Mesenchymal stem cell (in vitro differentiated cells and primary cell): Measurements from ENCODE around the gene CTLA4.

Experiments
- DNase-seq: peaks from one replicate; pipeline ENCODE4 v3.0.0-alpha.2; 2013
- H2AFZ ChIP-seq: one replicate; pipeline ENCODE4 v1.6.1; 2013; ENCODE audit warnings: low read depth, mild to moderate bottlenecking, control low read depth, inconsistent platforms, low read length, moderate library complexity
- H2AK5ac ChIP-seq: 2 replicates; pipeline ENCODE4 v1.6.1; 2013; ENCODE audit warnings: low read length, moderate library complexity, mild to moderate bottlenecking, inconsistent platforms; ENCODE audit not compliant: severe bottlenecking
- H2BK120ac ChIP-seq: one replicate; pipeline ENCODE4 v1.6.1; 2013; ENCODE audit warnings: low read depth, mild to moderate bottlenecking, inconsistent platforms, low read length, moderate library complexity
- H2BK12ac ChIP-seq, 2 experiments: one replicate each; pipeline ENCODE4 v1.6.1; 2013; ENCODE audit warnings: inconsistent platforms in 2 of 2, low read length in 2 of 2, mild to moderate bottlenecking in 2 of 2, moderate library complexity in 2 of 2, control low read depth in 1 of 2
- H2BK15ac ChIP-seq: one replicate; pipeline ENCODE4 v1.6.1; 2013; ENCODE audit warnings: mild to moderate bottlenecking, low read depth, inconsistent platforms; ENCODE audit not compliant: poor library complexity, severe bottlenecking
- H2BK5ac ChIP-seq: 2 replicates; pipeline ENCODE4 v1.6.1; 2013; ENCODE audit warnings: low read depth, mild to moderate bottlenecking, low read length, control low read depth, inconsistent platforms; ENCODE audit not compliant: poor library complexity, severe bottlenecking
- H3K14ac ChIP-seq, 2 experiments: one replicate each; pipeline ENCODE4 v1.6.1; 2013; ENCODE audit warnings: inconsistent platforms in 2 of 2, low read length in 2 of 2, control low read depth in 1 of 2, mild to moderate bottlenecking in 1 of 2, moderate library complexity in 1 of 2
- H3K18ac ChIP-seq, 2 experiments: one replicate each; pipeline ENCODE4 v1.6.1; 2013; ENCODE audit warnings: inconsistent platforms in 2 of 2, low read length in 2 of 2, control low read depth in 1 of 2, low read depth in 1 of 2, mild to moderate bottlenecking in 1 of 2
- H3K23ac ChIP-seq, 2 experiments: one replicate each; pipeline ENCODE4 v1.6.1; 2013; ENCODE audit warnings: inconsistent platforms in 2 of 2, low read length in 2 of 2, mild to moderate bottlenecking in 2 of 2, moderate library complexity in 2 of 2, control low read depth in 1 of 2
- H3K27ac ChIP-seq: 2 replicates; pipeline ENCODE4 v1.5.1; 2013; ENCODE audit warnings: mild to moderate bottlenecking, moderate library complexity, low read length, control low read depth, inconsistent platforms; ENCODE audit not compliant: poor library complexity, severe bottlenecking
- H3K27me3 ChIP-seq, 2 experiments: 2 replicates each; pipeline versions ENCODE4 v1.6.1 to v1.7.0; 2013; ENCODE audit warnings: low read length in 2 of 2, mild to moderate bottlenecking in 2 of 2, moderate library complexity in 2 of 2, control low read depth in 1 of 2, inconsistent platforms in 1 of 2; ENCODE audit not compliant: control insufficient read depth in 1 of 2, insufficient read depth in 1 of 2
- H3K36me3 ChIP-seq, 2 experiments: 2 replicates each; pipeline versions ENCODE4 v1.6.1 to v1.7.0; 2013; ENCODE audit warnings: low read length in 2 of 2, control low read depth in 1 of 2, inconsistent platforms in 1 of 2, low read depth in 1 of 2, mild to moderate bottlenecking in 1 of 2; ENCODE audit not compliant: insufficient read depth in 2 of 2, control insufficient read depth in 1 of 2
- H3K4ac ChIP-seq, 2 experiments: one replicate each; pipeline ENCODE4 v1.6.1; 2013; ENCODE audit warnings: inconsistent platforms in 2 of 2, low read length in 2 of 2, mild to moderate bottlenecking in 2 of 2, moderate library complexity in 2 of 2, control low read depth in 1 of 2, low read depth in 1 of 2
- H3K4me1 ChIP-seq: 2 replicates; pipeline ENCODE4 v1.6.1; 2013; ENCODE audit warnings: low read depth, low read length, control low read depth; ENCODE audit not compliant: control insufficient read depth, insufficient read depth
- H3K4me2 ChIP-seq: 2 replicates; pipeline ENCODE4 v1.6.1; 2013; ENCODE audit warnings: low read length, mild to moderate bottlenecking, inconsistent platforms; ENCODE audit not compliant: poor library complexity, severe bottlenecking
- H3K4me3 ChIP-seq, 2 experiments: 2 replicates each; pipeline versions ENCODE4 v1.5.1 to v1.7.0; 2013; ENCODE audit warnings: low read length in 2 of 2, mild to moderate bottlenecking in 2 of 2, control low read depth in 1 of 2, low read depth in 1 of 2; ENCODE audit not compliant: insufficient read depth in 1 of 2
- H3K79me1 ChIP-seq: replicated peaks from 2 replicates; pipeline ENCODE4 v1.6.1; 2013; ENCODE audit warnings: mild to moderate bottlenecking, control low read depth, low read length, inconsistent platforms; ENCODE audit not compliant: poor library complexity, severe bottlenecking
- H3K9ac ChIP-seq: 2 replicates; pipeline ENCODE4 v1.7.0; 2013; ENCODE audit warnings: mild to moderate bottlenecking, low read length, moderate library complexity
- H3K9me3 ChIP-seq: 2 replicates; pipeline ENCODE4 v1.7.0; 2013; ENCODE audit warnings: mild to moderate bottlenecking, low read length; ENCODE audit not compliant: control insufficient read depth
- H4K8ac ChIP-seq: one replicate; pipeline ENCODE4 v1.6.1; 2013; ENCODE audit warnings: inconsistent platforms, mild to moderate bottlenecking, low read length, moderate library complexity
- H4K91ac ChIP-seq: one replicate; pipeline ENCODE4 v1.6.1; 2013; ENCODE audit warnings: mild to moderate bottlenecking, low read length, inconsistent platforms
- WGBS: methylation state at CpG from one replicate; pipeline ENCODE4 v1.1.7; 2013; ENCODE audit warnings: mixed read lengths; 5-methylcytosine and 5-hydroxymethylcytosine counted together

Gene CTLA4

DNA sequence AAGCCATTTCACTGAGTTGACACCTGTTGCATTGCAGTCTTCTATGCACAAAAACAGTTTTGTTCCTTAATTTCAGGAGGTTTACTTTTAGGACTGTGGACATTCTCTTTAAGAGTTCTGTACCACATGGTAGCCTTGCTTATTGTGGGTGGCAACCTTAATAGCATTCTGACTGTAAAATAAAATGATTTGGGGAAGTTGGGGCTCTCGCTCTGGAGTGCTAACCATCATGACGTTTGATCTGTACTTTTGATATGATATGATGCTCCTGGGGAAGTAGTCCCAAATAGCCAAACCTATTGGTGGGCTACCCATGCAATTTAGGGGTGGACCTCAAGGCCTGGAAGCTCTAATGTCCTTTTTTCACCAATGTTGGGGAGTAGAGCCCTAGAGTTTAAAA lies 3.4 kb downstream of the CTLA4 start:
- H3K79me1 ChIP-seq, result no peaks in the 10 kb centered on the region
- no peak overlapping the region for H3K23ac ChIP-seq
- no peak overlapping the region for H3K18ac ChIP-seq
- H3K4me2 ChIP-seq, result no peak overlapping the region
- 70% methylated on average over 2 of the region's 2 CpGs for WGBS
- H3K4me3 ChIP-seq, result no peak overlapping the region
- H3K27me3 ChIP-seq, result peaks cover 29 to 30% of the 10 kb centered on the region in 2 experiments
- H2AK5ac ChIP-seq, result no peak overlapping the region
- no peak overlapping the region for H3K4ac ChIP-seq
- no peak overlapping the region for H2BK120ac ChIP-seq
- DNase-seq, result no peak
- no peaks in the 10 kb centered on the region for H3K36me3 ChIP-seq
- H3K9ac ChIP-seq, result no peak overlapping the region
- H2AFZ ChIP-seq, result no peak overlapping the region
- no peak overlapping the region for H4K91ac ChIP-seq
- H2BK15ac ChIP-seq, result no peak overlapping the region
- no peaks in the 10 kb centered on the region for H3K9me3 ChIP-seq
- H3K27ac ChIP-seq, result no peak overlapping the region
- H2BK12ac ChIP-seq, result no peak overlapping the region
- no peak overlapping the region for H2BK5ac ChIP-seq
- no peaks in the 10 kb centered on the region for H3K4me1 ChIP-seq
- H4K8ac ChIP-seq, result no peak overlapping the region
- H3K14ac ChIP-seq, result no peak overlapping the region

DNA sequence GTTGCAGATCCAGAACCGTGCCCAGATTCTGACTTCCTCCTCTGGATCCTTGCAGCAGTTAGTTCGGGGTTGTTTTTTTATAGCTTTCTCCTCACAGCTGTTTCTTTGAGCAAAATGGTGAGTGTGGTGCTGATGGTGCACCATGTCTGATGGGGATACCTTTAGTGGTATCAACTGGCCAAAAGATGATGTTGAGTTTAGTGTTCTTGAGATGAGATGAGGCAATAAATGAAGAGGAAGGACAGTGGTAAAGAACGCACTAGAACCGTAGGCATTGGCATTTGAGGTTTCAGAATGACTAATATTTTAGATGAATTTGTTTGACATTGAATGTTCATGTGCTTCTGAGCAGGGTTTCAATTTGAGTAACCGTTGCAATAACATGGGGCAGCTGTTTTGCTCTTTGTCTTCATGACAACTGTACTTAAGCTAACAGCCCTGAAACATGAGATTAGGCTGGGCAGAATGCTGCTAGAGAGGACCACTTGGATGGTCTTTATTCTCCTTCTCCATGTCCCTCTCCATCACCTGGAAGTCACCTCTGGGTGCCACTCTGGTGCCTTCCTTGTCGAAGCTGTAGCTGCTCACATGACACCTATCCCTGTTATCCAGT lies 3.9 kb downstream of the CTLA4 start:
- no peak overlapping the region for H3K27ac ChIP-seq
- H2BK120ac ChIP-seq, result no peak overlapping the region
- H3K9me3 ChIP-seq, result no peaks in the 10 kb centered on the region

DNA sequence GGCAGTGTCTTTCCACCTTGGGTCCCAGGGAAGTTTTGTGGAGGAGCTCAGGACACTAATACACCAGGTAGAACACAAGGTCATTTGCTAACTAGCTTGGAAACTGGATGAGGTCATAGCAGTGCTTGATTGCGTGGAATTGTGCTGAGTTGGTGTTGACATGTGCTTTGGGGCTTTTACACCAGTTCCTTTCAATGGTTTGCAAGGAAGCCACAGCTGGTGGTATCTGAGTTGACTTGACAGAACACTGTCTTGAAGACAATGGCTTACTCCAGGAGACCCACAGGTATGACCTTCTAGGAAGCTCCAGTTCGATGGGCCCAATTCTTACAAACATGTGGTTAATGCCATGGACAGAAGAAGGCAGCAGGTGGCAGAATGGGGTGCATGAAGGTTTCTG lies 5.9 kb downstream of the CTLA4 start:
- Histone ChIP-seq H3K4ac (no peak overlapping the region), H2BK5ac (no peak overlapping the region), H4K8ac (no peak overlapping the region), H3K9ac (no peak overlapping the region), H3K4me3 (no peak overlapping the region), H3K23ac (no peak overlapping the region), H3K27me3 (peaks cover 17 to 26% of the 10 kb centered on the region in 2 experiments), H2BK12ac (no peak overlapping the region), H2AK5ac (no peak overlapping the region), H3K4me2 (no peak overlapping the region), H3K36me3 (no peaks in the 10 kb centered on the region), H4K91ac (no peak overlapping the region), H3K9me3 (no peaks in the 10 kb centered on the region), H3K27ac (no peak overlapping the region), H3K18ac (no peak overlapping the region), H3K4me1 (no peaks in the 10 kb centered on the region), H2AFZ (no peak overlapping the region), H3K79me1 (no peaks in the 10 kb centered on the region), H3K14ac (no peak overlapping the region), H2BK15ac (no peak overlapping the region), H2BK120ac (no peak overlapping the region)
- 83% methylated on average over 2 of the region's 2 CpGs for WGBS
- DNase-seq, result no peak

More for the DNA sequence above, 3.9 kb downstream of the CTLA4 start:
- H2AK5ac ChIP-seq, result no peak overlapping the region
- no peak for DNase-seq
- no peak overlapping the region for H3K14ac ChIP-seq
- H2AFZ ChIP-seq, result no peak overlapping the region
- no peak overlapping the region for H4K91ac ChIP-seq
- peaks cover 26 to 29% of the 10 kb centered on the region in 2 experiments for H3K27me3 ChIP-seq
- no peak overlapping the region for H3K9ac ChIP-seq
- H3K4me2 ChIP-seq, result no peak overlapping the region
- H2BK5ac ChIP-seq, result no peak overlapping the region
- H3K79me1 ChIP-seq, result no peaks in the 10 kb centered on the region
- H3K4me1 ChIP-seq, result no peaks in the 10 kb centered on the region
- no peak overlapping the region for H2BK15ac ChIP-seq
- no peak overlapping the region for H3K18ac ChIP-seq
- H2BK12ac ChIP-seq, result no peak overlapping the region
- no peaks in the 10 kb centered on the region for H3K36me3 ChIP-seq
- WGBS, result 77% methylated on average over 6 of the region's 6 CpGs
- H4K8ac ChIP-seq, result no peak overlapping the region
- H3K4me3 ChIP-seq, result no peak overlapping the region
- H3K4ac ChIP-seq, result no peak overlapping the region
- H3K23ac ChIP-seq, result no peak overlapping the region

DNA sequence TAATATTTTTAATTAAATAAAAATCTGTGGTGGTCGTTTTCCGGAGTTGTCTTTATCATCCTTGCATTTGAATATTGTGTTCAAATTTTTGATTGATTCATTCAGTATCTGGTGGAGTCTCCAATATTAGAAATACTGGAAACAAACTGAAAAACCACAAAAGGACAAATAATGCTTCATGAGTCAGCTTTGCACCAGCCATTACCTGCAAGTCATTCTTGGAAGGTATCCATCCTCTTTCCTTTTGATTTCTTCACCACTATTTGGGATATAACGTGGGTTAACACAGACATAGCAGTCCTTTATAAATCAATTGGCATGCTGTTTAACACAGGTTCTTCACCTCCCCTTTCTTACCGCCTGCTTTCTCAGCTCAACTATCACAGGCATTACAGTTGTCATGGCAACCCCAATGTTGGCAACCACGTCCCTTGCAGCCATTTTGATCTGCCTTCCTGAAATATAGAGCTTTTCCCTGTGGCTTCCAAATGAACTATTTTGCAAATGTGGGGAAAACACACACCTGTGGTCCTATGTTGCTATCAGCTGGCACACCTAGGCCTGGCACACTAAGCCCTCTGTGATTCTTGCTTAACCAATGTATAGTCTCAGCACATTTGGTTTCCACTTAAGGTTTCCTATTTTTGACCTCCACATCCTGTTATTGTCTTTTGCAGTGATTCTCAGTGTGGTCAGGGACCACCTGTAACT lies 6.5 kb downstream of the CTLA4 start:
- H4K91ac ChIP-seq, result no peak overlapping the region
- no peak overlapping the region for H2BK120ac ChIP-seq
- no peak overlapping the region for H3K27ac ChIP-seq
- no peak overlapping the region for H2AK5ac ChIP-seq
- no peak overlapping the region for H3K4ac ChIP-seq
- H3K79me1 ChIP-seq, result no peaks in the 10 kb centered on the region
- H3K4me3 ChIP-seq, result no peak overlapping the region
- no peak overlapping the region for H2AFZ ChIP-seq
- peaks cover 17 to 28% of the 10 kb centered on the region in 2 experiments for H3K27me3 ChIP-seq
- no peak overlapping the region for H2BK5ac ChIP-seq
- H3K14ac ChIP-seq, result no peak overlapping the region
- no peak overlapping the region for H2BK12ac ChIP-seq
- H3K4me1 ChIP-seq, result no peaks in the 10 kb centered on the region
- no peak overlapping the region for H3K23ac ChIP-seq
- no peaks in the 10 kb centered on the region for H3K9me3 ChIP-seq
- no peak overlapping the region for H2BK15ac ChIP-seq
- no peak overlapping the region for H3K9ac ChIP-seq
- no peak overlapping the region for H3K18ac ChIP-seq
- WGBS, result 47% methylated on average over 3 of the region's 5 CpGs
- no peak for DNase-seq
- no peaks in the 10 kb centered on the region for H3K36me3 ChIP-seq
- no peak overlapping the region for H4K8ac ChIP-seq
- no peak overlapping the region for H3K4me2 ChIP-seq
